ENCODE results near the gene THRAP3. TPM values are rescaled to one million over a fixed set of nuclear protein-coding genes. Genes with fewer than 3 reads are reported as not detected.

THRAP3 gene
- total RNA-seq, 1 experiment from 2014 or later = 55.7 TPM

- no peak overlapping the region for H3K4me2 ChIP-seq (ENCODE audit: low read length)
- peaks cover 100% of the 10 kb centered on the region for H3K79me2 ChIP-seq (ENCODE audit: low read length)
- H3K36me3 ChIP-seq (ENCODE audit: low read depth, low read length) = peaks cover 43% of the 10 kb centered on the region
- DNase-seq (no peak), ATAC-seq (no peak)
- TF ChIP-seq EZH2phosphoT487 (IDR thresholded peaks at IDR 0.05; ENCODE audit: borderline replicate concordance, low read length) (no peak), EZH2 (IDR thresholded peaks at IDR 0.05; ENCODE audit: low read length, unreplicated experiment) (no peak)
- TF ChIP-seq, protein P1, sequence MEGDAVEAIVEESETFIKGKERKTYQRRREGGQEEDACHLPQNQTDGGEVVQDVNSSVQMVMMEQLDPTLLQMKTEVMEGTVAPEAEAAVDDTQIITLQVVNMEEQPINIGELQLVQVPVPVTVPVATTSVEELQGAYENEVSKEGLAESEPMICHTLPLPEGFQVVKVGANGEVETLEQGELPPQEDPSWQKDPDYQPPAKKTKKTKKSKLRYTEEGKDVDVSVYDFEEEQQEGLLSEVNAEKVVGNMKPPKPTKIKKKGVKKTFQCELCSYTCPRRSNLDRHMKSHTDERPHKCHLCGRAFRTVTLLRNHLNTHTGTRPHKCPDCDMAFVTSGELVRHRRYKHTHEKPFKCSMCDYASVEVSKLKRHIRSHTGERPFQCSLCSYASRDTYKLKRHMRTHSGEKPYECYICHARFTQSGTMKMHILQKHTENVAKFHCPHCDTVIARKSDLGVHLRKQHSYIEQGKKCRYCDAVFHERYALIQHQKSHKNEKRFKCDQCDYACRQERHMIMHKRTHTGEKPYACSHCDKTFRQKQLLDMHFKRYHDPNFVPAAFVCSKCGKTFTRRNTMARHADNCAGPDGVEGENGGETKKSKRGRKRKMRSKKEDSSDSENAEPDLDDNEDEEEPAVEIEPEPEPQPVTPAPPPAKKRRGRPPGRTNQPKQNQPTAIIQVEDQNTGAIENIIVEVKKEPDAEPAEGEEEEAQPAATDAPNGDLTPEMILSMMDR (conservative IDR thresholded peaks at IDR 0.05; ENCODE audit: low read depth, low read length) = no peak
- H3K9me2 ChIP-seq (replicated peaks; ENCODE audit: low read length) = no peaks in the 10 kb centered on the region
- H3F3A ChIP-seq (ENCODE audit: low read length, unreplicated experiment) = no peaks in the 10 kb centered on the region
- BruUV-seq (replicated peaks) = no TSS peak
- CTCF ChIA-PET = no interaction called here
- POLR2A ChIA-PET (ENCODE audit: unreplicated experiment) = no interaction called here
- no peaks in the 10 kb centered on the region for H3K4me1 ChIP-seq (ENCODE audit: insufficient read depth, low read length)
- intact Hi-C loops (cut with micrococcal nuclease) = no loop called here
- no peak overlapping the region for H3K9ac ChIP-seq (ENCODE audit: low read length)
- peaks cover 56% of the 10 kb centered on the region for H4K20me1 ChIP-seq (ENCODE audit: low read length)
- no peaks in the 10 kb centered on the region for H3K9me3 ChIP-seq (ENCODE audit: low read length)
- no peaks in the 10 kb centered on the region for H3K27me3 ChIP-seq (ENCODE audit: low read length)
- H3K4me3 ChIP-seq (ENCODE audit: low read length) = no peak overlapping the region
- H3K27ac ChIP-seq (ENCODE audit: low read length) = no peak overlapping the region
- no peak overlapping the region for H2AFZ ChIP-seq (ENCODE audit: low read length)
Measured at GRCh38 chr1:36232212-36233095, 8.2 kb downstream of the THRAP3 start.

GRCh38 chr1:36236302-36236701 lies 12.1 kb downstream of the THRAP3 start:
- no peak for DNase-seq
- ChIA-PET POLR2A (ENCODE audit: unreplicated experiment) (no interaction called here), CTCF (no interaction called here)
- H3K36me3 ChIP-seq (ENCODE audit: low read depth, low read length) = peaks cover 38% of the 10 kb centered on the region
- no peak overlapping the region for H2AFZ ChIP-seq (ENCODE audit: low read length)
- H3K4me3 ChIP-seq (ENCODE audit: low read length) = no peak overlapping the region
- no peaks in the 10 kb centered on the region for H3F3A ChIP-seq (ENCODE audit: low read length, unreplicated experiment)
- no peak overlapping the region for H3K27ac ChIP-seq (ENCODE audit: low read length)
- no peaks in the 10 kb centered on the region for H3K9me2 ChIP-seq (replicated peaks; ENCODE audit: low read length)
- peak; percentile 18; the same call in 1 of the 2 replicates for ATAC-seq
- peaks cover 99% of the 10 kb centered on the region for H3K79me2 ChIP-seq (ENCODE audit: low read length)
- H3K9ac ChIP-seq (ENCODE audit: low read length) = no peak overlapping the region
- intact Hi-C loops (cut with micrococcal nuclease) = loop anchor here (5.0 kb wide), 1 partner anchor 46 kb away; no protein-coding TSS in a partner anchor
- H3K27me3 ChIP-seq (ENCODE audit: low read length) = no peaks in the 10 kb centered on the region
- BruUV-seq (replicated peaks) = no TSS peak
- H3K4me1 ChIP-seq (ENCODE audit: insufficient read depth, low read length) = no peaks in the 10 kb centered on the region
- no peaks in the 10 kb centered on the region for H3K9me3 ChIP-seq (ENCODE audit: low read length)
- H3K4me2 ChIP-seq (ENCODE audit: low read length) = no peak overlapping the region
- TF ChIP-seq EZH2 (IDR thresholded peaks at IDR 0.05; ENCODE audit: low read length, unreplicated experiment) (no peak), EZH2phosphoT487 (IDR thresholded peaks at IDR 0.05; ENCODE audit: borderline replicate concordance, low read length) (no peak)
- TF ChIP-seq, protein P1 (conservative IDR thresholded peaks at IDR 0.05; ENCODE audit: low read depth, low read length) = no peak
- H4K20me1 ChIP-seq (ENCODE audit: low read length) = peaks cover 65% of the 10 kb centered on the region; the same call in 1 of the 2 replicates

DNA sequence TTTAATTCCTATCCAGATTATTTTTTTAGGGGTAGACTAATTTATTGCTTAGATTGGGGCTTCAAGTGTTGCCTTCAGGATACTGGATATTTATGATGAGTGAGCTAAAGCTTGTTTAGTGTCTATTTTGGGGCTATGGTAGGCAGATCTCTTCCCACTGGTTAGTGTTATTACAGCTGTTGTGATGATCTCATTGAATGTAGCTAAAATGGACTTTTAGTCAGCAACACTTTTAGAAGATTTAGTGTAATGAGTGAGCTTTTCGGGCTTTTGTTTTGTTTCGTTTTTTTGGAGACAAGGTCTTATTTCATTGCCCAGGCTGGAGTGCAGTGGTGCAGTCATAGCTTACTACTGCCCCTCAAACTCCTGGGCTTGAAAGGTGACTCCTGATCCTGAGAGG lies 14.2 kb downstream of the THRAP3 start:
- ChIA-PET POLR2A (ENCODE audit: unreplicated experiment) (no interaction called here), CTCF (no interaction called here)
- intact Hi-C loops (cut with micrococcal nuclease) = loop anchor here (5.0 kb wide), 1 partner anchor 44 kb away; no protein-coding TSS in a partner anchor
- no peak overlapping the region for H3K9ac ChIP-seq (ENCODE audit: low read length)
- H3K27me3 ChIP-seq (ENCODE audit: low read length) = no peaks in the 10 kb centered on the region
- TF ChIP-seq, protein P1 (conservative IDR thresholded peaks at IDR 0.05; ENCODE audit: low read depth, low read length) = no peak
- TF ChIP-seq EZH2 (IDR thresholded peaks at IDR 0.05; ENCODE audit: low read length, unreplicated experiment) (no peak), EZH2phosphoT487 (IDR thresholded peaks at IDR 0.05; ENCODE audit: borderline replicate concordance, low read length) (no peak)
- no peak overlapping the region for H3K4me3 ChIP-seq (ENCODE audit: low read length)
- H2AFZ ChIP-seq (ENCODE audit: low read length) = no peak overlapping the region
- no peak overlapping the region for H3K27ac ChIP-seq (ENCODE audit: low read length)
- H3K4me1 ChIP-seq (ENCODE audit: insufficient read depth, low read length) = no peaks in the 10 kb centered on the region
- no peak overlapping the region for H3K4me2 ChIP-seq (ENCODE audit: low read length)
- H4K20me1 ChIP-seq (ENCODE audit: low read length) = peaks cover 57% of the 10 kb centered on the region; the same call in 1 of the 2 replicates
- DNase-seq (no peak), ATAC-seq (no peak)
- H3K9me3 ChIP-seq (ENCODE audit: low read length) = no peaks in the 10 kb centered on the region
- H3F3A ChIP-seq (ENCODE audit: low read length, unreplicated experiment) = no peaks in the 10 kb centered on the region
- no TSS peak for BruUV-seq (replicated peaks)
- no peaks in the 10 kb centered on the region for H3K9me2 ChIP-seq (replicated peaks; ENCODE audit: low read length)
- peaks cover 34% of the 10 kb centered on the region for H3K36me3 ChIP-seq (ENCODE audit: low read depth, low read length)
- H3K79me2 ChIP-seq (ENCODE audit: low read length) = peaks cover 96% of the 10 kb centered on the region

Measured in PC-3 (cell line).